Measurements from ENCODE around the gene ALKBH2. TPM values are rescaled to one million over a fixed set of nuclear protein-coding genes. Genes with fewer than 3 reads are reported as not detected.
"Not testable (repeated sequence)": the region's sequence is repeated elsewhere in the genome, so short reads cannot be mapped to it uniquely, and the experiment has no call there.

The ALKBH2 gene
- total RNA-seq, 1 donor from 2014 or later = 14.5 TPM

GRCh38 chr12:109064143-109064542 is 29.1 kb downstream of the ALKBH2 start:
- no peak for TF ChIP-seq POLR2AphosphoS5 (IDR thresholded peaks at IDR 0.05; ENCODE audit: insufficient read depth in 1 of 2, low read depth in 1 of 2)
- TF ChIP-seq POLR2A (IDR thresholded peaks at IDR 0.05) = no peak
- TF ChIP-seq, protein P1, sequence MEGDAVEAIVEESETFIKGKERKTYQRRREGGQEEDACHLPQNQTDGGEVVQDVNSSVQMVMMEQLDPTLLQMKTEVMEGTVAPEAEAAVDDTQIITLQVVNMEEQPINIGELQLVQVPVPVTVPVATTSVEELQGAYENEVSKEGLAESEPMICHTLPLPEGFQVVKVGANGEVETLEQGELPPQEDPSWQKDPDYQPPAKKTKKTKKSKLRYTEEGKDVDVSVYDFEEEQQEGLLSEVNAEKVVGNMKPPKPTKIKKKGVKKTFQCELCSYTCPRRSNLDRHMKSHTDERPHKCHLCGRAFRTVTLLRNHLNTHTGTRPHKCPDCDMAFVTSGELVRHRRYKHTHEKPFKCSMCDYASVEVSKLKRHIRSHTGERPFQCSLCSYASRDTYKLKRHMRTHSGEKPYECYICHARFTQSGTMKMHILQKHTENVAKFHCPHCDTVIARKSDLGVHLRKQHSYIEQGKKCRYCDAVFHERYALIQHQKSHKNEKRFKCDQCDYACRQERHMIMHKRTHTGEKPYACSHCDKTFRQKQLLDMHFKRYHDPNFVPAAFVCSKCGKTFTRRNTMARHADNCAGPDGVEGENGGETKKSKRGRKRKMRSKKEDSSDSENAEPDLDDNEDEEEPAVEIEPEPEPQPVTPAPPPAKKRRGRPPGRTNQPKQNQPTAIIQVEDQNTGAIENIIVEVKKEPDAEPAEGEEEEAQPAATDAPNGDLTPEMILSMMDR (IDR thresholded peaks at IDR 0.05) = no peak
- Histone ChIP-seq H3K4me3 (no peak overlapping the region), H3K27ac (no peak overlapping the region), H3K27me3 (no peaks in the 10 kb centered on the region), H3K4me1 (no peaks in the 10 kb centered on the region), H3K36me3 (peaks cover 2 to 33% of the 10 kb centered on the region in 2 donors), H3K9me3 (no peaks in the 10 kb centered on the region)
- DNase-seq (ENCODE audit: extremely low spot score in 2 of 2) = no peak
- intact Hi-C loops (cut with DNase I) = no loop called here

DNA sequence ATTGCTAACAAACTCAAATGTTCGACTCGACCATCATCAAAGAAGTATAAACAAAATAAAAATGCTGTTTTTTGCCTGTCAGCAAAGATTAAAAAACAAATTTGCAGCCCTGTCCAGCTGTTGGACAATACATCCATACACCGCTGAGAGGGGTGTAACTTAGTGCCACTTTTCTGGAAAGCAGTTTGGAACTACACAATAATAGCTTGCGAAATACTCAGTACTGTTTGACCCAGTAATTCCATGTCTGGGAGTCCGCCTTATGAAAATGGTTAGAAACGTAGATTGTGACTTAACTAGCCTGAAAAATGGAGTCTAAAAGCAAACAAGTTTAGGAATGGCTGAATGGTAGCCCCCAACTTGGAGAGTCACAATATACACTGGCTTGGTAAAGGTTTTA is 34.5 kb downstream of the ALKBH2 start:
- TF ChIP-seq POLR2A (IDR thresholded peaks at IDR 0.05) (no peak), POLR2AphosphoS5 (IDR thresholded peaks at IDR 0.05; ENCODE audit: insufficient read depth in 1 of 2, low read depth in 1 of 2) (no peak)
- TF ChIP-seq, protein P1 (IDR thresholded peaks at IDR 0.05) = no peak
- Histone ChIP-seq H3K36me3 (peaks cover 0 to 27% of the 10 kb centered on the region in 2 donors), H3K4me1 (peaks cover 10% of the 10 kb centered on the region), H3K4me3 (no peak overlapping the region), H3K27ac (no peak overlapping the region), H3K9me3 (no peaks in the 10 kb centered on the region), H3K27me3 (no peaks in the 10 kb centered on the region)
- intact Hi-C loops (cut with DNase I) = no loop called here
- DNase-seq (ENCODE audit: extremely low spot score in 2 of 2) = no peak

- Histone ChIP-seq H3K27ac (no peak overlapping the region), H3K27me3 (no peaks in the 10 kb centered on the region), H3K36me3 (peaks cover 0 to 22% of the 10 kb centered on the region in 2 donors), H3K9me3 (no peaks in the 10 kb centered on the region), H3K4me3 (no peak overlapping the region), H3K4me1 (peaks cover 20% of the 10 kb centered on the region)
- no peak for DNase-seq (ENCODE audit: extremely low spot score in 2 of 2)
- no peak for TF ChIP-seq POLR2AphosphoS5 (IDR thresholded peaks at IDR 0.05; ENCODE audit: insufficient read depth in 1 of 2, low read depth in 1 of 2)
- TF ChIP-seq POLR2A (IDR thresholded peaks at IDR 0.05) = no peak
- TF ChIP-seq, protein P1 (IDR thresholded peaks at IDR 0.05) = no peak
- intact Hi-C loops (cut with DNase I) = no loop called here
Observed at GRCh38 chr12:109057376-109057775, 35.9 kb downstream of the ALKBH2 start.

- DNase-seq (ENCODE audit: extremely low spot score in 2 of 2) = no peak
- no peaks in the 10 kb centered on the region for H3K27me3 ChIP-seq
- peaks cover 0 to 22% of the 10 kb centered on the region in 2 donors for H3K36me3 ChIP-seq
- no peaks in the 10 kb centered on the region for H3K9me3 ChIP-seq
- TF ChIP-seq POLR2A (IDR thresholded peaks at IDR 0.05) (no peak), POLR2AphosphoS5 (IDR thresholded peaks at IDR 0.05; ENCODE audit: insufficient read depth in 1 of 2, low read depth in 1 of 2) (no peak)
- TF ChIP-seq, protein P1 (IDR thresholded peaks at IDR 0.05) = no peak
- H3K4me3 ChIP-seq = no peak overlapping the region
- peaks cover 20% of the 10 kb centered on the region for H3K4me1 ChIP-seq
- intact Hi-C loops (cut with DNase I) = no loop called here
- no peak overlapping the region for H3K27ac ChIP-seq
Observed at GRCh38 chr12:109056891-109057290, 36.4 kb downstream of the ALKBH2 start.

- Histone ChIP-seq H3K27me3 (no peaks in the 10 kb centered on the region), H3K4me3 (no peak overlapping the region), H3K4me1 (peaks cover 20% of the 10 kb centered on the region), H3K36me3 (peaks cover 0 to 11% of the 10 kb centered on the region in 2 donors), H3K27ac (no peak overlapping the region), H3K9me3 (no peaks in the 10 kb centered on the region)
- intact Hi-C loops (cut with DNase I) = no loop called here
- DNase-seq (ENCODE audit: extremely low spot score in 2 of 2) = no peak
- TF ChIP-seq POLR2A (IDR thresholded peaks at IDR 0.05) (no peak), POLR2AphosphoS5 (IDR thresholded peaks at IDR 0.05; ENCODE audit: insufficient read depth in 1 of 2, low read depth in 1 of 2) (no peak)
- TF ChIP-seq, protein P1 (IDR thresholded peaks at IDR 0.05) = no peak
Observed at GRCh38 chr12:109054520-109054919, 38.8 kb downstream of the ALKBH2 start.

- peaks cover 0 to 11% of the 10 kb centered on the region in 2 donors for H3K36me3 ChIP-seq
- H3K4me3 ChIP-seq = peak overlapping the region in 1 of 2 donors; percentile 95
- H3K27me3 ChIP-seq; intact Hi-C loops (cut with DNase I); H3K9me3 ChIP-seq; DNase-seq (ENCODE audit: extremely low spot score in 2 of 2): not testable (repeated sequence)
- H3K4me1 ChIP-seq = peaks cover 20% of the 10 kb centered on the region
- H3K27ac ChIP-seq = peak overlapping the region; percentile 93
Observed at GRCh38 chr12:109054124-109054513, 39.2 kb downstream of the ALKBH2 start.
